ENCODE results near the gene TET2.
A peak's percentile ranks its signal among the peaks of the same experiment; 100 is the strongest.

The TET2 gene

GRCh38 chr4:105246712-105247111, 100.0 kb downstream of the TET2 start:
- no peaks in the 10 kb centered on the region for H3K27me3 ChIP-seq (ENCODE audit: control insufficient read depth in 1 of 2, insufficient read depth in 1 of 2, low read length in 2 of 2)
- no peak overlapping the region for H3K23ac ChIP-seq (ENCODE audit: low read length in 2 of 2)
- H4K8ac ChIP-seq (ENCODE audit: low read length), result no peak overlapping the region
- H3K4ac ChIP-seq (ENCODE audit: low read depth in 1 of 2, low read length in 2 of 2), result no peak overlapping the region
- no peak overlapping the region for H2BK120ac ChIP-seq (ENCODE audit: low read depth, low read length)
- peaks cover 7 to 11% of the 10 kb centered on the region in 2 experiments for H3K36me3 ChIP-seq (ENCODE audit: control insufficient read depth in 1 of 2, insufficient read depth in 2 of 2, low read depth in 1 of 2, low read length in 2 of 2)
- no peak overlapping the region for H3K4me3 ChIP-seq (ENCODE audit: insufficient read depth in 1 of 2, low read depth in 1 of 2, low read length in 2 of 2)
- 100% methylated on average over 1 of the region's 1 CpG for WGBS
- H2BK12ac ChIP-seq (ENCODE audit: low read length in 2 of 2), result no peak overlapping the region
- peaks cover 4% of the 10 kb centered on the region for H3K79me1 ChIP-seq (replicated peaks; ENCODE audit: low read length, poor library complexity, severe bottlenecking)
- no peak overlapping the region for H2AK5ac ChIP-seq (ENCODE audit: low read length, severe bottlenecking)
- H3K27ac ChIP-seq (ENCODE audit: low read length, poor library complexity, severe bottlenecking), result no peak overlapping the region
- no peak overlapping the region for H3K14ac ChIP-seq (ENCODE audit: low read length in 2 of 2)
- DNase-seq, result peak; percentile 4
- H3K18ac ChIP-seq (ENCODE audit: low read depth in 1 of 2, low read length in 2 of 2), result no peak overlapping the region
- peak overlapping the region; percentile 47 for H3K9ac ChIP-seq (ENCODE audit: low read length)
- no peak overlapping the region for H2BK15ac ChIP-seq (ENCODE audit: low read depth, poor library complexity, severe bottlenecking)
- no peaks in the 10 kb centered on the region for H3K9me3 ChIP-seq (ENCODE audit: control insufficient read depth, low read length)
- H3K4me1 ChIP-seq (ENCODE audit: control insufficient read depth, insufficient read depth, low read depth, low read length), result peaks cover 3% of the 10 kb centered on the region
- no peak overlapping the region for H4K91ac ChIP-seq (ENCODE audit: low read length)
- no peak overlapping the region for H2BK5ac ChIP-seq (ENCODE audit: low read depth, low read length, poor library complexity, severe bottlenecking)
- H2AFZ ChIP-seq (ENCODE audit: low read depth, low read length), result no peak overlapping the region
- H3K4me2 ChIP-seq (ENCODE audit: low read length, poor library complexity, severe bottlenecking), result no peak overlapping the region

GRCh38 chr4:105248613-105249012, 101.9 kb downstream of the TET2 start:
- Histone ChIP-seq H2BK15ac (ENCODE audit: low read depth, poor library complexity, severe bottlenecking) (no peak overlapping the region), H3K14ac (ENCODE audit: low read length in 2 of 2) (no peak overlapping the region), H3K36me3 (ENCODE audit: control insufficient read depth in 1 of 2, insufficient read depth in 2 of 2, low read depth in 1 of 2, low read length in 2 of 2) (peaks cover 4 to 10% of the 10 kb centered on the region in 2 experiments), H3K4ac (ENCODE audit: low read depth in 1 of 2, low read length in 2 of 2) (no peak overlapping the region), H3K4me3 (ENCODE audit: insufficient read depth in 1 of 2, low read depth in 1 of 2, low read length in 2 of 2) (no peak overlapping the region), H3K23ac (ENCODE audit: low read length in 2 of 2) (no peak overlapping the region), H2AK5ac (ENCODE audit: low read length, severe bottlenecking) (no peak overlapping the region), H3K79me1 (replicated peaks; ENCODE audit: low read length, poor library complexity, severe bottlenecking) (peaks cover 4% of the 10 kb centered on the region), H3K27me3 (ENCODE audit: control insufficient read depth in 1 of 2, insufficient read depth in 1 of 2, low read length in 2 of 2) (no peaks in the 10 kb centered on the region), H3K9ac (ENCODE audit: low read length) (no peak overlapping the region), H3K27ac (ENCODE audit: low read length, poor library complexity, severe bottlenecking) (no peak overlapping the region), H3K18ac (ENCODE audit: low read depth in 1 of 2, low read length in 2 of 2) (no peak overlapping the region), H4K91ac (ENCODE audit: low read length) (no peak overlapping the region), H4K8ac (ENCODE audit: low read length) (no peak overlapping the region), H2BK120ac (ENCODE audit: low read depth, low read length) (no peak overlapping the region), H3K4me1 (ENCODE audit: control insufficient read depth, insufficient read depth, low read depth, low read length) (peaks cover under 1% of the 10 kb centered on the region), H3K9me3 (ENCODE audit: control insufficient read depth, low read length) (peaks cover 4% of the 10 kb centered on the region), H2BK5ac (ENCODE audit: low read depth, low read length, poor library complexity, severe bottlenecking) (no peak overlapping the region), H2AFZ (ENCODE audit: low read depth, low read length) (no peak overlapping the region), H2BK12ac (ENCODE audit: low read length in 2 of 2) (no peak overlapping the region), H3K4me2 (ENCODE audit: low read length, poor library complexity, severe bottlenecking) (no peak overlapping the region)
- 17% methylated on average over 1 of the region's 1 CpG for WGBS
- DNase-seq, result no peak

GRCh38 chr4:105257817-105258495, 111.3 kb downstream of the TET2 start:
- H2BK12ac ChIP-seq (ENCODE audit: low read length in 2 of 2), result no peak overlapping the region
- no peak overlapping the region for H3K9ac ChIP-seq (ENCODE audit: low read length)
- H4K91ac ChIP-seq (ENCODE audit: low read length), result no peak overlapping the region
- H2AK5ac ChIP-seq (ENCODE audit: low read length, severe bottlenecking), result no peak overlapping the region
- peaks cover 2 to 34% of the 10 kb centered on the region in 2 experiments for H3K36me3 ChIP-seq (ENCODE audit: control insufficient read depth in 1 of 2, insufficient read depth in 2 of 2, low read depth in 1 of 2, low read length in 2 of 2)
- no peak overlapping the region for H2BK15ac ChIP-seq (ENCODE audit: low read depth, poor library complexity, severe bottlenecking)
- no peak overlapping the region for H3K18ac ChIP-seq (ENCODE audit: low read depth in 1 of 2, low read length in 2 of 2)
- no peak overlapping the region for H2BK5ac ChIP-seq (ENCODE audit: low read depth, low read length, poor library complexity, severe bottlenecking)
- H2BK120ac ChIP-seq (ENCODE audit: low read depth, low read length), result no peak overlapping the region
- H3K23ac ChIP-seq (ENCODE audit: low read length in 2 of 2), result no peak overlapping the region
- no peak overlapping the region for H4K8ac ChIP-seq (ENCODE audit: low read length)
- no peak overlapping the region for H3K4me2 ChIP-seq (ENCODE audit: low read length, poor library complexity, severe bottlenecking)
- no peak for DNase-seq
- H3K9me3 ChIP-seq (ENCODE audit: control insufficient read depth, low read length), result peaks cover under 1% of the 10 kb centered on the region
- H3K27me3 ChIP-seq (ENCODE audit: control insufficient read depth in 1 of 2, insufficient read depth in 1 of 2, low read length in 2 of 2), result no peaks in the 10 kb centered on the region
- H3K27ac ChIP-seq (ENCODE audit: low read length, poor library complexity, severe bottlenecking), result no peak overlapping the region
- H3K14ac ChIP-seq (ENCODE audit: low read length in 2 of 2), result no peak overlapping the region
- no CpG with 5 or more reads among the region's 1 CpG for WGBS
- no peak overlapping the region for H2AFZ ChIP-seq (ENCODE audit: low read depth, low read length)
- H3K4me1 ChIP-seq (ENCODE audit: control insufficient read depth, insufficient read depth, low read depth, low read length), result no peaks in the 10 kb centered on the region
- peaks cover 8% of the 10 kb centered on the region for H3K79me1 ChIP-seq (replicated peaks; ENCODE audit: low read length, poor library complexity, severe bottlenecking)
- H3K4me3 ChIP-seq (ENCODE audit: insufficient read depth in 1 of 2, low read depth in 1 of 2, low read length in 2 of 2), result no peak overlapping the region
- no peak overlapping the region for H3K4ac ChIP-seq (ENCODE audit: low read depth in 1 of 2, low read length in 2 of 2)

- H3K79me1 ChIP-seq (replicated peaks; ENCODE audit: low read length, poor library complexity, severe bottlenecking), result no peaks in the 10 kb centered on the region
- no peak overlapping the region for H3K23ac ChIP-seq (ENCODE audit: low read length in 2 of 2)
Measured at GRCh38 chr4:105265689-105266088, 119.0 kb downstream of the TET2 start.

More at GRCh38 chr4:105265689-105266088, 119.0 kb downstream of the TET2 start:
- DNase-seq, result no peak
- H3K36me3 ChIP-seq (ENCODE audit: control insufficient read depth in 1 of 2, insufficient read depth in 2 of 2, low read depth in 1 of 2, low read length in 2 of 2), result peaks cover 6 to 60% of the 10 kb centered on the region in 2 experiments
- no peak overlapping the region for H3K27ac ChIP-seq (ENCODE audit: low read length, poor library complexity, severe bottlenecking)
- H2AFZ ChIP-seq (ENCODE audit: low read depth, low read length), result no peak overlapping the region
- H3K9ac ChIP-seq (ENCODE audit: low read length), result no peak overlapping the region
- no peak overlapping the region for H2AK5ac ChIP-seq (ENCODE audit: low read length, severe bottlenecking)
- no peak overlapping the region for H3K14ac ChIP-seq (ENCODE audit: low read length in 2 of 2)
- H3K4me1 ChIP-seq (ENCODE audit: control insufficient read depth, insufficient read depth, low read depth, low read length), result no peaks in the 10 kb centered on the region
- no peak overlapping the region for H3K4ac ChIP-seq (ENCODE audit: low read depth in 1 of 2, low read length in 2 of 2)
- no peaks in the 10 kb centered on the region for H3K27me3 ChIP-seq (ENCODE audit: control insufficient read depth in 1 of 2, insufficient read depth in 1 of 2, low read length in 2 of 2)
- no peak overlapping the region for H2BK5ac ChIP-seq (ENCODE audit: low read depth, low read length, poor library complexity, severe bottlenecking)
- no peak overlapping the region for H4K8ac ChIP-seq (ENCODE audit: low read length)
- no peak overlapping the region for H2BK12ac ChIP-seq (ENCODE audit: low read length in 2 of 2)
- H3K4me3 ChIP-seq (ENCODE audit: insufficient read depth in 1 of 2, low read depth in 1 of 2, low read length in 2 of 2), result no peak overlapping the region
- no peaks in the 10 kb centered on the region for H3K9me3 ChIP-seq (ENCODE audit: control insufficient read depth, low read length)
- WGBS, result 93% methylated on average over 1 of the region's 2 CpGs
- no peak overlapping the region for H3K4me2 ChIP-seq (ENCODE audit: low read length, poor library complexity, severe bottlenecking)
- H2BK120ac ChIP-seq (ENCODE audit: low read depth, low read length), result no peak overlapping the region
- no peak overlapping the region for H4K91ac ChIP-seq (ENCODE audit: low read length)
- H2BK15ac ChIP-seq (ENCODE audit: low read depth, poor library complexity, severe bottlenecking), result no peak overlapping the region
- H3K18ac ChIP-seq (ENCODE audit: low read depth in 1 of 2, low read length in 2 of 2), result no peak overlapping the region
